Stimulated activated CD4-positive, alpha-beta T cell treated with anti-CD3 and anti-CD28 coated beads, TNF-alpha, amount 100 ng/mL, for 1 hour (primary cell): Measurements from ENCODE around the gene SH3RF3.

Experiments
- DNase-seq, 3 donors: peaks; one replicate each; pipeline ENCODE4 v3.0.0-alpha.2; 2020; ENCODE audit warnings: low read depth in 3 of 3, low spot score in 1 of 3

SH3RF3 gene

DNA sequence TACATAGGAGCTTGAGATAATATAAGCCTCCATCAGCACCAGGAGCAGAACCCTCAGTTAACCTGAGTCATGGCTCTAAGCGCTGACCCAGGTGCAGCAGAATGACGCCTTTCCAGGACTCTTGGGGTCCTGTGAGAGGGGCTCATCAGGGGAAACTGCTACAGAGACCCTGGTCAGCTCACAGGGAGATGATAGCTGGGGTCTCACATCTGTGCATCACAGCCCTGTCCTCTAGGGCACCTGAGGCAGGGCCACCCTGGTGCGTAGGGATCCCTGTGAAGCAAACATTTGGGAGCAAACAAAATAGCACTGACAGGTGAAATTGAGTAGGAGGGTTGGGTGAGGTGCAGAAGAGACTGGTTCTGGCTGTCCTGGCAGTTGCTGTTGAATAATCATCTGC lies 219.2 kb downstream of the SH3RF3 start:
- no peak for DNase-seq

DNA sequence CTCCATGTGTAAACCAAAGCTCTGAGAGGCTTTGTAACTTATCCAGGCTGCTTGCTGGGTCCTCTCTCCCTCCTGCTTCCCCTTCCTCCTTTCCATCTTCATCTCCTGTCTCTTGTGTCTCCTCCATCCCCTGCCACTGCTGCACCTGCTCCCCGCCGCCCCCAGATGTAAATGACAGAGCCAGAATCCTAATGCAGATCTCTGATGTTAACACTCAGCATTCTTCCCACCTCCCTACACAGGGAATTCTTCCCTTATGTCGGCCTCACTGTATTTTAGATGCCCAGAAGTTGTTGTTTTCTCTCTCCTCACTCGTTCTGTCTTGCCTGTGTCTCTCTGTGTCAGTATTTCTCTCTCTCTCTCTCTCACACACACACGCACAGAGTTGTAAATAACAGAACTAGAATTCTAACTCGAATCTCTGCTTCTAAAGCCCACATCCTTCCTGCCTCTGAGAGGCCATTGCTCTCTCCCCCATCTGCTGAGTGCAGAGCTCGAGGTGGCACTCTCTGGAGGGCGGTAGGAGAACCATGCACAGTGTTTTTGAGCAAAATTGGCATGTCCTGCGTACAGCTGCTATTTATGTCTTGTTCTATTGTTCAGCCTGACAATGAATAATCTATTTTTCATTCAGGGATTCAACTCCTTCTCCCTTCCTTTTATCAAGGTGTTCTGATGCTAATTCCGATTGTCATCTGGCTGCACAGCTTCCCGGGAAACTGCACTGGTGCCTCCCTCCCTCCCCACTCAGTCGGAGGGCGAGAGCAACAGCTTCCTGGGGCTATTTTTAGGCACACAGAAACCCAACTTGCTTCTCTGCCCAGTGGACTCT lies 219.9 kb downstream of the SH3RF3 start:
- DNase-seq: no peak

DNA sequence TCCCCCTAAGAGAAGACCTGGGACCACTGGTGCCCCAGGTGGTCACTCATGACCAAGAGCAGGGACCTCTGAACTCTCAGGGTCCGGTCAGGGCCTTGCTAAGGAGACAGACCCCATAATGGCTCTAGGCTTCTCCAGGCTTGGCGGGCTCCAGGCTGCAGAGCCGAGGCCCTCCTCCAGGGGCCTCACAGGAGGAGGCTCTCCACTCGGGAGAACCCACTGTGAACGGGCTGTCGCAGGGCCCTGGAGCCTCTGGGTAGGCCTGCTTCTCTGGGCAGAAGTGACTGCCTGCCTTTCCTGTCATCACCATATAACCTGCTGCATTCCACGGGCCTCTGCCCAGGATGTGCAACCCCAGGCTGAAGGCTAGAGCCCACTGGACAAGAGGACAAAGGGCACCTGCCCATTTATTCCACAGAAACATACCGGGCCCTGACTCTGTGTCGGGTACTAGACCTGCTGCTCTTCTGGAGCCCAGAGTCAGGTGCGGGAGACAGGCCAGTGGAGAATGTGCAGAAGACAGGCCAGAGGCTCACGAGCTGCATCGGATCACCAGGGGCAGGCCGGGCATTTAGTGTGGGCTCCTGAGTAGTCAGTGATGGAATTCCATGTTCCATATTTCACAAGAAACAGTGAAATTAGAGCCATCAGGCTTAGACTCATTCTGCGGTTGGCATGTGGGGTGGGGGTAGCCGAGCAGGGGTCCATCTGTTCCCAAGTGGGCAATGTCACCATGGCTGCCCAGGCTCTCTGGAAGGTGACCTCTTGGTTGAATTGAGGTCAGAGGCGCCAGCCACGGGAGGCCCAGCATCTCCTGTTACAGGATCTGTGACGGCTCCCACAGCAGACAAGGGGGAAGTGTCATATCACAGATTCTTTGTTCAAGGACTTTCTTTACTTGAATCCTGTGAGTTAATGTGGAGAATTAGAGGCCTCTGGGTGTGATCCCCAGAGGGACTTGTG lies 220.8 kb downstream of the SH3RF3 start:
- no peak for DNase-seq

- DNase-seq: no peak
These were observed 221.5 kb downstream of the SH3RF3 start for GRCh38 chr2:109350526-109350925.

DNA sequence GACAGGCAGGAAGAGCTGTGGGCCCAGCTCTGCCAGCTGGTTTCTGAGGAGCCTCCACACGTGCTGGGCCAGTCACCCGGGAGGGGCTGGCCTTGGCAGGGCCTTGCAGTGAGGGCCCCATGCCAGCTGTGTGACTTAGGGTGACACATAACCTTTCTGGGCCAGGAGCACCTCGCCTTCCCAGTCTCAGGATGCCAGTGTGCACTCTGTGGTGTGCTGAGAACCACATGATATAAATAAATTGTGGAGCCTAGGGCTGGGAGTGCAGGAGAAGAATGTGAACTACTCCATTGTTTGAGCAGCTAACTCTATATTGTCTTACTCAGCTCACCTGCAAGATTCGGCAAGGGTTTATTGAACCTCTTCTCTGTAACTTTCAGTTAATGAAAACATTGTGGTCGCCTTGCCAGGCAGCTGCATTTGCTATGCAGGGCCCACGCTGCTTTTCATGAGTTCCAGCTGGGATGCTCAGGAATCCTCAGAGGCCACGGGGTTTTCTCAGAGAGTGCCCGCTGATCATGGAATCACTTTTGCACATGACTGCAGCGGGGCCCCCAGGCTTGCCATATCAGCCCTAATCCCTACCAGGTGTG lies 222.3 kb downstream of the SH3RF3 start:
- DNase-seq: no peak

DNA sequence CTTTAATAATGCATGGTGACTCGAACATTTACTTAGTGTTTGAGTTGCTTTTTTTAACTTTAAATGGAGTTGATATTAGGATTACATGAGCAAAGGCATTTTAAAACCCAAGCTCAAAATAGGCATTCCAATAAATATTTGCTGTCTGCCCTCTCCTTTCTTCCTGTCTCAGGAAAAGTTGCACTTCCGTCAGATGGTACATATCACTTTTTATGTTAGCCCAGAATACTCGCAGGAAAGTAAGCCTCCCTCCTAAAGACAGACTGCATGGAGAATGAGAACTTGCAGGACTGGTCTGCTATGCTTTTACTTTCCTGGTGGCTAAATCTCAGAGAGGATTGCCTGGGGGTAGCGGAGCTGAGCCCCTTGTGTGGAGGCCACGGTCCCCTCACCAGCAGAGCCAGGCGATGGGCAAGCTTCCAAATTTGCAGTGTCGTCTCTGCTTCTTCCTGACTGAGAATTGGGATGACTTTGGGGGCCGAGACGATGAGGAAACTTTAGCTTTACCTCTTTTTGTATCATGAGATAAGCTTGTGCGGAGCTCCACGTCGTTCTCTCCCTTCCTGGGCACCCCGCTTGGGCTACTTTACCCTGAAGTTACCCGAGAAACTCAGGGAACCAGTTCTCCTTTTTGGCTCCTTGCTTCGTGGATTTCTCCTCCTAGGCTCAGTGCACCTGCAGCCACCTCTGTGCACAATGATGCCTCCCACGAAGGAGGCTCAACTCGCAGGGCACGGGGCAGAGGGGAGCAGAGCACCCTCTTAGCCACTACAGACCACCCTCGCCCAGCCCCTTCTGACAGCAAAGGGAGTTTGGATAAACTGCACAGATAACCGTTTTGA lies 223.3 kb downstream of the SH3RF3 start:
- DNase-seq: no peak

GRCh38 chr2:109352898-109353689 lies 224.1 kb downstream of the SH3RF3 start:
- DNase-seq: no peak

- no peak for DNase-seq
These were observed 225.1 kb downstream of the SH3RF3 start for GRCh38 chr2:109353806-109354745.

DNA sequence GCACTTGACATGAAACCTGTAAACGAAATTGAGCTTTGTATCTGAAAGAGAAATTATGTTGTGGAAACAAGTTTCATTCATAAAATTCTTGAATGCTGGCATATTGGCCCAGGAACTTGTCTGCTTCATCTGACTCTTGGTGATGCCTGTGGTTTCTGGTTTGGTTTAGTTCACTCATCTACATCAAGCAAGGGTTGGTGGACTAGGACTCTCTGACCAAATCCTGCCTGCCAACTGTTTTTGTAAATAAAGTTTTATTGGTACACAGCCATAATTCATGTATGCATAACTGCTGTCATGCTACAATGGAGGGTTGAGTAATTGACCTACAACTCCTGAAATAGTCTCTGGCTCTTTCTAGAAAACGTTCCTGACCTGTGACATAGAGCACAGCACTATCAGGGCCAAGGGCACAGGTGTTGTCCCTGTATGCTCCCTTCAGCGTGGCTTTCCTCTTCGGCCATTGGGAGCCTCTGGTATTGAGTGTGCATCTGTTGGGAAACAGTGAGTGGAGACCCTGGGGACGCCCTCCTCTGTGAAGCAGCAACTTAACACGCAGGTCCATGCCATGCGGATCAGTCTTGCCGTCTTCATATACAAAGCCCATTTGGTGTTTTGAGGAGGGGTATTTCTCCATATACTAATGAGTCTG lies 226.3 kb downstream of the SH3RF3 start:
- DNase-seq: no peak

- DNase-seq: no peak
These were observed 227.5 kb downstream of the SH3RF3 start for GRCh38 chr2:109356324-109357035.

DNA sequence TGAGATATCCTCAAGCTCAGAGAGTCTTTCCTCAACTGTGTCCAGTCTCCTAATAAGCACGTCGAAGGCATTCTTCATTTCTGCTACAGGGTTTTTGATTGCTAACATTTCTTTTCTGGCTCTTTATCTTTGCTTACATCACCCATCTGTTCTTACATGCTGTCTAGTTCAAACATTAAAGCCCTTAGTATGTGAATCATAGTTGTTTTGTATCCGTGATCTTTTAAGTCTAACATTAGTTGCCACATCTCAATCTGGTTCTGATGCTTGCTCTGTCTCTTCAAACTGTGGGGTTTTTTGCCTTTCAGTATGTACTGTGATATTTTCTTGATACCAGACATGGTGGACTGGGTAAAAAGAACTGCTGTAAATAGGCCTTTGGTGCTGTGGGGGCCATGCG lies 235.2 kb downstream of the SH3RF3 start:
- no peak for DNase-seq

- DNase-seq: no peak
These were observed 236.1 kb downstream of the SH3RF3 start for GRCh38 chr2:109365131-109365530.

GRCh38 chr2:109367683-109368082 lies 238.7 kb downstream of the SH3RF3 start:
- no peak for DNase-seq

DNA sequence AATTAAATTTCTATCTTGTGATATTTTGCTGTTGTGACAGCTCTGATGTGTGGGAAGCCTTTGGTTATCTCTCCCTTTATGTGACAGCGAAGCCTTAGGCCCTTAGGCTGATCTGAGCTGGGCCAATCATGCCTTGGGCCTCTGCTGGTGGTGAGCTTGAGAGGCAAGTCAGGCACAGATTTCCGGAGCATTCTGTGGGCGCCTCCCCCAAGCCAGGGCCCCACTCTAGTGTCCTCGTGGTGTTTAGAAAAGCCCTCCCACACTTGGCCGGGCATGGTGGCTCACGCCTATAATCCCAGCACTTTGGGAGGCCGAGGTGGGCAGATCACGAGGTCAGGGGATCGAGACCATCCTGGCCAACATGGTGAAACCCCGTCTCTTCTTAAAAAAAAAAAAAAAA lies 239.8 kb downstream of the SH3RF3 start:
- no peak for DNase-seq

- no peak for DNase-seq
These were observed 240.7 kb downstream of the SH3RF3 start for GRCh38 chr2:109369671-109370191.

GRCh38 chr2:109370399-109371035 lies 241.5 kb downstream of the SH3RF3 start:
- no peak for DNase-seq
